Stimulated activated CD8-positive, alpha-beta memory T cell treated with anti-CD3 and anti-CD28 coated beads, Interleukin-7, amount 100 ng/mL, for 1 hour (primary cell): ENCODE data around the gene SERPINB4.

Experiments used
- DNase-seq, 2 donors: peaks; one replicate each; pipeline ENCODE4 v3.0.0-alpha.2; 2020; ENCODE audit warnings: low read depth in 2 of 2

SERPINB4 gene

GRCh38 chr18:63627819-63628218 is 16.2 kb downstream of the SERPINB4 start:
- no peak for DNase-seq

- DNase-seq, result no peak
Measured at GRCh38 chr18:63626431-63626830, 17.6 kb downstream of the SERPINB4 start.

- DNase-seq, result no peak
Measured at GRCh38 chr18:63624863-63625262, 19.2 kb downstream of the SERPINB4 start.

GRCh38 chr18:63619661-63620060 is 24.4 kb downstream of the SERPINB4 start:
- DNase-seq, result no peak

- no peak for DNase-seq
Measured at GRCh38 chr18:63617915-63618234, 26.2 kb downstream of the SERPINB4 start.

- DNase-seq, result no peak
Measured at GRCh38 chr18:63617049-63617914, 26.8 kb downstream of the SERPINB4 start.

GRCh38 chr18:63613420-63613819 is 30.6 kb downstream of the SERPINB4 start:
- DNase-seq, result no peak

- DNase-seq, result no peak
Measured at GRCh38 chr18:63606526-63606925, 37.5 kb downstream of the SERPINB4 start.

GRCh38 chr18:63604791-63605567 is 39.1 kb downstream of the SERPINB4 start:
- no peak for DNase-seq

GRCh38 chr18:63603772-63604171 is 40.3 kb downstream of the SERPINB4 start:
- DNase-seq, result no peak

GRCh38 chr18:63603355-63603754 is 40.7 kb downstream of the SERPINB4 start:
- DNase-seq, result no peak

GRCh38 chr18:63596964-63597363 is 47.1 kb downstream of the SERPINB4 start:
- DNase-seq, result no peak

GRCh38 chr18:63592471-63592870 is 51.6 kb downstream of the SERPINB4 start:
- DNase-seq, result no peak

- DNase-seq, result no peak
Measured at GRCh38 chr18:63591725-63592124, 52.3 kb downstream of the SERPINB4 start.

- DNase-seq, result no peak
Measured at GRCh38 chr18:63590966-63591695, 52.9 kb downstream of the SERPINB4 start.

GRCh38 chr18:63590373-63590772 is 53.7 kb downstream of the SERPINB4 start:
- DNase-seq, result no peak

GRCh38 chr18:63588909-63589308 is 55.1 kb downstream of the SERPINB4 start:
- DNase-seq, result no peak
